ENCODE results near the gene PNMT.

DNA sequence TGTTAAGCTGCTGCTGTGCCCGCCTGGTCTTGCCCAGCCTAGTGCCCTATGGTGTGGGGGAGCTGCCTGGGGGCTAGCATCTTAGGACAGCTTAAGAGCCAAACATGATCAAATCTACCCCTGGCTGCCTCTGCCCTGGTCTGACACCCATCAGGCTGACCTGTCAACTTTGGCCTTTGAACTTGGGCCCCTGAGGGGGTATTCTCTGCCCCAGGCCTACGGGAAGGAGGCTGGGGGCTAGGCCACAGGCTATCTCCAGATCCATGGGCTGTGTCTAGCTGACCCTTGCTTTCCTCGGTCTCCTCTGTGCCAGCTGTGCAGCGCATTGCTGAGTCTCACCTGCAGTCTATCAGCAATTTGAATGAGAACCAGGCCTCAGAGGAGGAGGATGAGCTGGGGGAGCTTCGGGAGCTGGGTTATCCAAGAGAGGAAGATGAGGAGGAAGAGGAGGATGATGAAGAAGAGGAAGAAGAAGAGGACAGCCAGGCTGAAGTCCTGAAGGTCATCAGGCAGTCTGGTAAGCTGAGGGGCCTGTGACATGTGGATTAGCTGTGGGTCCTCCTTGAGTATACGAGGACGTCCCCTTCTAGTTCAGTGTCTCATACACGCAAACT lies 34.6 kb upstream of the PNMT start:
- TF ChIP-seq TAF1 (IDR thresholded peaks at IDR 0.05; ENCODE audit: low read depth) (no peak), EP300 (IDR thresholded peaks at IDR 0.05; ENCODE audit: borderline replicate concordance) (no peak), TEAD4 (IDR thresholded peaks at IDR 0.05) (no peak), YY1 (IDR thresholded peaks at IDR 0.05; ENCODE audit: low read depth) (no peak), RAD21 (IDR thresholded peaks at IDR 0.05; ENCODE audit: low read depth) (no peak), NFIC (IDR thresholded peaks at IDR 0.05) (no peak), FOXM1 (IDR thresholded peaks at IDR 0.05; ENCODE audit: borderline replicate concordance, low read depth) (no peak), TCF12 (IDR thresholded peaks at IDR 0.05; ENCODE audit: low read depth) (no peak)
- TF ChIP-seq, protein P1, sequence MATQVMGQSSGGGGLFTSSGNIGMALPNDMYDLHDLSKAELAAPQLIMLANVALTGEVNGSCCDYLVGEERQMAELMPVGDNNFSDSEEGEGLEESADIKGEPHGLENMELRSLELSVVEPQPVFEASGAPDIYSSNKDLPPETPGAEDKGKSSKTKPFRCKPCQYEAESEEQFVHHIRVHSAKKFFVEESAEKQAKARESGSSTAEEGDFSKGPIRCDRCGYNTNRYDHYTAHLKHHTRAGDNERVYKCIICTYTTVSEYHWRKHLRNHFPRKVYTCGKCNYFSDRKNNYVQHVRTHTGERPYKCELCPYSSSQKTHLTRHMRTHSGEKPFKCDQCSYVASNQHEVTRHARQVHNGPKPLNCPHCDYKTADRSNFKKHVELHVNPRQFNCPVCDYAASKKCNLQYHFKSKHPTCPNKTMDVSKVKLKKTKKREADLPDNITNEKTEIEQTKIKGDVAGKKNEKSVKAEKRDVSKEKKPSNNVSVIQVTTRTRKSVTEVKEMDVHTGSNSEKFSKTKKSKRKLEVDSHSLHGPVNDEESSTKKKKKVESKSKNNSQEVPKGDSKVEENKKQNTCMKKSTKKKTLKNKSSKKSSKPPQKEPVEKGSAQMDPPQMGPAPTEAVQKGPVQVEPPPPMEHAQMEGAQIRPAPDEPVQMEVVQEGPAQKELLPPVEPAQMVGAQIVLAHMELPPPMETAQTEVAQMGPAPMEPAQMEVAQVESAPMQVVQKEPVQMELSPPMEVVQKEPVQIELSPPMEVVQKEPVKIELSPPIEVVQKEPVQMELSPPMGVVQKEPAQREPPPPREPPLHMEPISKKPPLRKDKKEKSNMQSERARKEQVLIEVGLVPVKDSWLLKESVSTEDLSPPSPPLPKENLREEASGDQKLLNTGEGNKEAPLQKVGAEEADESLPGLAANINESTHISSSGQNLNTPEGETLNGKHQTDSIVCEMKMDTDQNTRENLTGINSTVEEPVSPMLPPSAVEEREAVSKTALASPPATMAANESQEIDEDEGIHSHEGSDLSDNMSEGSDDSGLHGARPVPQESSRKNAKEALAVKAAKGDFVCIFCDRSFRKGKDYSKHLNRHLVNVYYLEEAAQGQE (IDR thresholded peaks at IDR 0.05; ENCODE audit: low read depth): no peak
